DOHH2 (cell line): ENCODE data around the gene SPOCK1.

Source experiments
- EZH2phosphoT487 ChIP-seq: fragments of 200-600 bp; sonication (generic); IDR thresholded peaks from 2 replicates; pipeline ENCODE4 v1.6.1; 2017; ENCODE audit warnings: borderline replicate concordance, mild to moderate bottlenecking, antibody characterized with exemption, low read length, moderate library complexity, mixed read lengths
- TF ChIP-seq, protein P1 (sequence below): fragments of 200-600 bp; sonication (generic); IDR thresholded peaks from one replicate; pipeline ENCODE4 v1.5.1; 2014; ENCODE audit warnings: antibody characterized with exemption, mild to moderate bottlenecking, low read depth, low read length; ENCODE audit not compliant: poor library complexity, severe bottlenecking

DNA sequence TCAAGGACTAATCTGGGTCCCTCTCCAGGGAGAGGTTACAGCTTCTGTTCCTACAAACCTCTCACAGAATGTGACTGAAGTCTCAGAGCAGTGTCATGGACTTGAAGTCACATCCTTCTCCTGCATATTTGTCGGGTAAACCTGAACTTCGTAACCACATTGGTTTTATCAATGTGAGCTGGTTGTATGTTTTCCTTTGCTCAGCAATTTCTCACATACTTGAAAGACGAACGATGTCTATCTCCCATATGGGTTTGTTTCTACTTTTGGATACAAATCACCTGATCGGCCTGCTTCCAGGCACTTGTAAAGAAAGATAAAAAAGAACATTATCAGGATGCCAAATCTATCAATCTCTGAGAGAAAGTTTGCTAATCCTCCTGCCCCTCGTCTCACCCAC is 411.0 kb downstream of the SPOCK1 start:
- TF ChIP-seq, protein P1, sequence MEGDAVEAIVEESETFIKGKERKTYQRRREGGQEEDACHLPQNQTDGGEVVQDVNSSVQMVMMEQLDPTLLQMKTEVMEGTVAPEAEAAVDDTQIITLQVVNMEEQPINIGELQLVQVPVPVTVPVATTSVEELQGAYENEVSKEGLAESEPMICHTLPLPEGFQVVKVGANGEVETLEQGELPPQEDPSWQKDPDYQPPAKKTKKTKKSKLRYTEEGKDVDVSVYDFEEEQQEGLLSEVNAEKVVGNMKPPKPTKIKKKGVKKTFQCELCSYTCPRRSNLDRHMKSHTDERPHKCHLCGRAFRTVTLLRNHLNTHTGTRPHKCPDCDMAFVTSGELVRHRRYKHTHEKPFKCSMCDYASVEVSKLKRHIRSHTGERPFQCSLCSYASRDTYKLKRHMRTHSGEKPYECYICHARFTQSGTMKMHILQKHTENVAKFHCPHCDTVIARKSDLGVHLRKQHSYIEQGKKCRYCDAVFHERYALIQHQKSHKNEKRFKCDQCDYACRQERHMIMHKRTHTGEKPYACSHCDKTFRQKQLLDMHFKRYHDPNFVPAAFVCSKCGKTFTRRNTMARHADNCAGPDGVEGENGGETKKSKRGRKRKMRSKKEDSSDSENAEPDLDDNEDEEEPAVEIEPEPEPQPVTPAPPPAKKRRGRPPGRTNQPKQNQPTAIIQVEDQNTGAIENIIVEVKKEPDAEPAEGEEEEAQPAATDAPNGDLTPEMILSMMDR = no peak
- TF ChIP-seq EZH2phosphoT487 = no peak
